ENCODE measurements around the gene AKAP7.

DNA sequence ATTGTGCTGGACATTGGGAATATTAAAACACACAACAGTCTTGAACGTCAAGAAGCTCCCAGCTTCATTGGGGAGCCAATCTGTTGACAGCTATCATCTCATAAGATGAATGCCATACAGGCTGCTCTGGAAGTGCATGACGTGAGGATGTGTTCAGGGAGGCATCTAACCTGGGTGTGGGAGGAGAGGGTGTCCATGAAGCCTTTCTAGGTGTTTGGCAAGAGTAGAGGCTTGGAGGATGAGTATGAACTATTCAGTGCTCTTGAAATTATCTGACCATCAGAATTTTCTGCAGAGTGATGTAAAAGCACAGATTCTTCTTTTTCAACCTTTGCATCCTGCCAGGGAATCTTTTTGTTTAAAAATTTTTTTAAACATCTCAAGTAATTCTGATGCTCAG is 11.6 kb downstream of the AKAP7 start:
- TF ChIP-seq, protein P1, sequence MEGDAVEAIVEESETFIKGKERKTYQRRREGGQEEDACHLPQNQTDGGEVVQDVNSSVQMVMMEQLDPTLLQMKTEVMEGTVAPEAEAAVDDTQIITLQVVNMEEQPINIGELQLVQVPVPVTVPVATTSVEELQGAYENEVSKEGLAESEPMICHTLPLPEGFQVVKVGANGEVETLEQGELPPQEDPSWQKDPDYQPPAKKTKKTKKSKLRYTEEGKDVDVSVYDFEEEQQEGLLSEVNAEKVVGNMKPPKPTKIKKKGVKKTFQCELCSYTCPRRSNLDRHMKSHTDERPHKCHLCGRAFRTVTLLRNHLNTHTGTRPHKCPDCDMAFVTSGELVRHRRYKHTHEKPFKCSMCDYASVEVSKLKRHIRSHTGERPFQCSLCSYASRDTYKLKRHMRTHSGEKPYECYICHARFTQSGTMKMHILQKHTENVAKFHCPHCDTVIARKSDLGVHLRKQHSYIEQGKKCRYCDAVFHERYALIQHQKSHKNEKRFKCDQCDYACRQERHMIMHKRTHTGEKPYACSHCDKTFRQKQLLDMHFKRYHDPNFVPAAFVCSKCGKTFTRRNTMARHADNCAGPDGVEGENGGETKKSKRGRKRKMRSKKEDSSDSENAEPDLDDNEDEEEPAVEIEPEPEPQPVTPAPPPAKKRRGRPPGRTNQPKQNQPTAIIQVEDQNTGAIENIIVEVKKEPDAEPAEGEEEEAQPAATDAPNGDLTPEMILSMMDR (optimal IDR thresholded peaks at IDR 0.05 in 1 of 3, IDR thresholded peaks at IDR 0.05 in 1 of 3, conservative IDR thresholded peaks at IDR 0.05 in 1 of 3; ENCODE audit: extremely low read depth in 1 of 3, insufficient read depth in 2 of 3, low read length in 3 of 3): no peak
- TF ChIP-seq EZH2 (IDR thresholded peaks at IDR 0.05; ENCODE audit: low read length): no peak
